Activated CD4-positive, CD25-positive, alpha-beta regulatory T cell (primary cell): ENCODE data around the gene PACSIN2.
"Not testable (repeated sequence)": the region's sequence is repeated elsewhere in the genome, so short reads cannot be mapped to it uniquely, and the experiment has no call there.

Experiments used
- DNase-seq, 4 experiments: peaks; one replicate each; lab custom pipeline; 2025; lab: John Stamatoyannopoulos, UW

The PACSIN2 gene

GRCh38 chr22:42964994-42965699 is 49.8 kb downstream of the PACSIN2 start:
- DNase-seq = no peak

GRCh38 chr22:42963231-42963595 is 51.7 kb downstream of the PACSIN2 start:
- DNase-seq = no peak

- no peak for DNase-seq
Measured at GRCh38 chr22:42962295-42963230, 52.4 kb downstream of the PACSIN2 start.

GRCh38 chr22:42961810-42962209 is 53.1 kb downstream of the PACSIN2 start:
- no peak for DNase-seq

GRCh38 chr22:42961400-42961690 is 53.6 kb downstream of the PACSIN2 start:
- DNase-seq = not testable (repeated sequence)

- no peak for DNase-seq
Measured at GRCh38 chr22:42960531-42961399, 54.2 kb downstream of the PACSIN2 start.

- no peak for DNase-seq
Measured at GRCh38 chr22:42959576-42960509, 55.1 kb downstream of the PACSIN2 start.

- no peak for DNase-seq
Measured at GRCh38 chr22:42958937-42959336, 56.0 kb downstream of the PACSIN2 start.

GRCh38 chr22:42957958-42958357 is 57.0 kb downstream of the PACSIN2 start:
- no peak for DNase-seq

- no peak for DNase-seq
Measured at GRCh38 chr22:42957544-42957943, 57.4 kb downstream of the PACSIN2 start.

GRCh38 chr22:42955848-42956247 is 59.1 kb downstream of the PACSIN2 start:
- no peak for DNase-seq

- DNase-seq = no peak
Measured at GRCh38 chr22:42955087-42955635, 59.8 kb downstream of the PACSIN2 start.

- not testable (repeated sequence) for DNase-seq
Measured at GRCh38 chr22:42953751-42954150, 61.2 kb downstream of the PACSIN2 start.

- no peak for DNase-seq
Measured at GRCh38 chr22:42951093-42951710, 63.7 kb downstream of the PACSIN2 start.

GRCh38 chr22:42950281-42950680 is 64.7 kb downstream of the PACSIN2 start:
- DNase-seq = no peak

- DNase-seq = no peak
Measured at GRCh38 chr22:42949159-42949558, 65.8 kb downstream of the PACSIN2 start.

- no peak for DNase-seq
Measured at GRCh38 chr22:42948294-42948693, 66.7 kb downstream of the PACSIN2 start.

- DNase-seq = no peak
Measured at GRCh38 chr22:42947211-42947990, 67.5 kb downstream of the PACSIN2 start.

- no peak for DNase-seq
Measured at GRCh38 chr22:42946546-42947198, 68.3 kb downstream of the PACSIN2 start.
